K562 treated with DMSO at 1 percent for 12 hours (cell line): Measurements from ENCODE around the gene ITGA3. TPM values are rescaled to one million over a fixed set of nuclear protein-coding genes. Genes with fewer than 3 reads are reported as not detected.

Experiments used
- total RNA-seq: library from RNA; unstranded; fragments of 300-600 nt; gene quantifications from 2 replicates; pipeline ENCODE4 v1.2.3, GENCODE V29; 2022; ENCODE audit not compliant: insufficient read depth

Gene ITGA3
- 1.1 and 1.4 TPM in 2 replicates for total RNA-seq

DNA sequence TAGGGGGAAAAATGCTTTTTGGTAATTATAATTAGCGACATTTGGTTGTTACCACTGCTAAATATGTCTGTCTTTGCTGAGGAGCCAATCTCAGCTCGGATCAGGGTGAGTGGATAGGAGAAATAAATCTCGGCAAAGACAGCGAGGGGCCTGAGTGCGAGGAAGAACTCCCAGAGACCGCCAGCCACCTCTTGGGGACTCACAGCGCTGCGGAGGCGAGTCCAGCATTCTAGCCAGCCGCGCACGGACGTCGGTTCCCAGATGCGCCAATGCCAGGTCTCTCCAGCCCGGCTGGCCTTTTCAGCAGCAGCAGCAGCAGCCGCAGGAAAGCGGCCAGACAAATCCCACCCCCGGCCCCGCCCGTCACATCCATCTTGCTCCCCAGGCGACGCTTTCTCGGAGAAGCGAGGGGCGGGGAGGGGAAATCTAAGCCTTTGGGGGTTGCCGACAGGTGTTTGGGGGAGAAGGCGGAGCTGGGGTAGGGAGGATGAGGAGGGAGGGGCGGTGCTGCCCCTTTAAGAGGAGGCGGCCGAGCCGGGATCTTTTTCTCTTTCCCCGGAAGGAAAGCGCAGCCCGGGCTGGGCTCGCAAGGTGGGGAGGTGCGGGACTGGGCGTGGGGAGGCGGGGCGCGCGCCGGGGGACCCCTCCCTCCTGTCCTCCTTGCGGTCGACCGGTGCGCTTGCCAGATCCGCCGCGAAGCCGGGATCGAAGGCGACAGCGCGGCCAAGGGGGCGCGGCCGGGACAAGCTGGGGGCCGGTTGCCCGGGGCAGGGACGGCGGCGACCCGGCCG lies at the start of gene ITGA3:
Gene ITGA3, plus strand, starts transcription at position 685 of the 791 bp plus-strand sequence. CDS start 330 bp downstream, outside the sequence.

DNA sequence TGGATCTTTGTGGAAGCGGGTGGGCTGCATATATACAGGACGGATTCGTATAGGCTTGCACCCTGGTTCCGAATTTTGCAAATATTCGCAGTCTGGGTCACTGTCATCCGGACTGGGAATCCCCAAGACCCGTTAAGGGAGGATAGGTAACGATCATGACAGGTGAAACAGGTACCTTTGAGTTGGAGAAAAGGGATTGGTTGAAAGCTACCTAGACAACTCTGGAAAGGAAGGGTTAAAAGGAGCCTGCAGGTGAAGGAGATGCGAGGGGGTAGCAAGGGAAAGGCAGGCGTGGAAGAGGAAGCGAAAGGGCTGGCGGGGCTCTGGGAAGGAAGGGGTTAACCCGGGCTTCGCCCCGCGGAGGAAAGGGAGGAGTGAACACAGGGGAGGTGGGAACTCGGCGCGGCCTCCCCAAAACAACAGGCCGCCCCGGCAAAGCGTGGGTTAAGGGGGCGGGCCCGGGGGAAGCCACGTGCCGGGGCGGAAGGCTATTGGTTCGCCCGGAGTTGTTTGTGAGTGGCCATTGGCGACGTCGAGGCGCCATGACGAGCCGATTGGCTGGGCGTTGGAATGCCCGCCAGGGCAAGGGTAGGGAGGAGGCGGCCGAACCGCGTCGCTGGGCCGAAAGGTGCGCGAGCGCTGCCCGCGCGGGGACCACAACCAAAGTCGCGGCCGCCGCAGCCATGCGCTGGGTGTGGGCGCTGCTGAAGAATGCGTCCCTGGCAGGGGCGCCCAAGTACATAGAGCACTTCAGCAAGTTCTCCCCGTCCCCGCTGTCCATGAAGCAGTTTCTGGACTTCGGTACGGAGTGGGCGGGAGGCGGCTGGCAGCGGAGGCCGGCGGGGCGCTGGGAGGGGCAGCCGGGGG lies 39.1 kb downstream of the ITGA3 start, which contains the start of gene PDK2:
Gene PDK2, plus strand, starts transcription at position 599 of the 867 bp plus-strand sequence. Its CDS starts 85 bp downstream, at position 684.

DNA sequence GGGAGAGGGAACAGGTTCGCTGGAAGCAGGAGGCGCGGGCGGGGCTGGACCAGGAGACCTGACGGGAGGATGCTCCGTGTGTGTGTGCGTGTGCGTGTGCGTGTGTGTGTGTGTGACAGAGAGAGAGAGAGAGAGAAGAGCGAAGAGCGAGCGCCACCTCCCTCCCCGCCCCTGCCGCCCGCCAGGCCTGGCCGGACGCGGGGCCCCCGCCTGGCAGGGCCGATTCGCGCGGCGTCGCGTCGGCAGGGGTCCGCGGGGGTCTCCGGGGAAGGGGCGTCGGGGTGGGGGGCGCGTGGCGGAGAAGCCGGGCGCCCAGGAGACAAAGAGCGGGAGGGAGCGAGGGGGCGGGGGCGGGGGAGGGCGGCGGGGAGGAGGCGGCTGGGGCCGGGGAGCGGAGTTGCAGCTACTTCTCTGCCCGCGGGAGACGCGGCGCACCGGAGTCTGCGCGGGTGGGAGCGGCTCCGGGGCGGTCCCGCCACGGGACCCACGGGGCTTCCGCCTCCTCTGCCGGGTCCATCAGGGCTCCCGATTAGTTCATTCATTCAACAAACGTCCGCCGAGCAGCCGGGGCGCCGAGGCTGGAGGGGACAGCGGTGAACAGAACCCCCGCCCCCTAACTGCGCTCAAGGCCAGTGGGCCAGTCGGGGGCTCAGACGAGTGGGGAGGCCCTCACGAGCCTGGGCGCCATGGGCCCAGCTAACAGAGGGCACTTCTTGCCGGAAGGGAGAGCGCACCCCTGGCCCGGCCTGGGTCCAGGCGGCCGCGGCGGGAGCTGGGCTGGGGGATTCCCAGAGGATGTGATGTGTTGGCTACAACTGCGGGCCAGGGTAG lies 74.0 kb downstream of the ITGA3 start, which contains the start of gene SAMD14:
Gene SAMD14, minus strand, starts transcription at position 433 of the 831 bp plus-strand sequence. CDS start 5,201 bp downstream, outside the sequence.

Other genes starting within 250 kb of the ITGA3 start
- gene TAC4, start 208.0 kb upstream of the ITGA3 start, total RNA-seq: not detected in 2 replicates
- gene DLX4, start 86.9 kb upstream of the ITGA3 start, total RNA-seq: 3.5 and 8.7 TPM in 2 replicates
- gene DLX3, start 60.9 kb upstream of the ITGA3 start, total RNA-seq: not detected in 2 replicates
- 1.1 and 2.3 TPM in 2 replicates for gene PDK2, start 39.2 kb downstream of the ITGA3 start, total RNA-seq
- gene SAMD14, start 74.0 kb downstream of the ITGA3 start, total RNA-seq: not detected in 2 replicates
- gene PPP1R9B, start 94.6 kb downstream of the ITGA3 start, total RNA-seq: 19.1 and 31.3 TPM in 2 replicates
- not detected in 2 replicates for gene SGCA, start 109.9 kb downstream of the ITGA3 start, total RNA-seq
- gene COL1A1, start 145.5 kb downstream of the ITGA3 start, total RNA-seq: 0.28 and 2.6 TPM in 2 replicates
- 2.1 and 3.5 TPM in 2 replicates for gene TMEM92, start 218.4 kb downstream of the ITGA3 start, total RNA-seq